Karpas-422 (cell line): Measurements from ENCODE around the gene RELB. TPM values are rescaled to one million over a fixed set of nuclear protein-coding genes. Genes with fewer than 3 reads are reported as not detected.

Experiments
- DNase-seq: peaks from one replicate; pipeline ENCODE4 v3.0.0-alpha.2; 2015
- H2AFZ ChIP-seq: fragments of 200-600 bp; sonication (generic); 2 replicates; pipeline ENCODE4 v1.6.1; 2014; ENCODE audit warnings: antibody characterized with exemption, low read length, mixed read lengths
- H3K27ac ChIP-seq: fragments of 200-600 bp; sonication (generic); 2 replicates; pipeline ENCODE4 v1.5.1; 2014; ENCODE audit warnings: mild to moderate bottlenecking, low read length, moderate library complexity
- H3K27me3 ChIP-seq: fragments of 200-600 bp; sonication (generic); 2 replicates; pipeline ENCODE4 v1.6.1; 2014; ENCODE audit warnings: low read length, mixed read lengths
- H3K36me3 ChIP-seq: fragments of 200-600 bp; sonication (generic); 2 replicates; pipeline ENCODE4 v1.6.1; 2014; ENCODE audit warnings: low read length, mixed read lengths; ENCODE audit not compliant: insufficient read depth
- H3K4me1 ChIP-seq: fragments of 200-600 bp; sonication (generic); 2 replicates; pipeline ENCODE4 v1.6.1; 2014; ENCODE audit warnings: mild to moderate bottlenecking, low read length, mixed read lengths
- H3K4me2 ChIP-seq: fragments of 200-600 bp; sonication (generic); 2 replicates; pipeline ENCODE4 v1.6.1; 2014; ENCODE audit warnings: low read length, low read depth, mild to moderate bottlenecking; ENCODE audit not compliant: poor library complexity, severe bottlenecking
- H3K4me3 ChIP-seq: fragments of 200-600 bp; sonication (generic); 2 replicates; pipeline ENCODE4 v1.5.1; 2014; ENCODE audit warnings: mild to moderate bottlenecking, antibody characterized with exemption, low read length, mixed read lengths
- H3K79me2 ChIP-seq: fragments of 200-600 bp; sonication (generic); 2 replicates; pipeline ENCODE4 v1.6.1; 2014; ENCODE audit warnings: mild to moderate bottlenecking, low read length, mixed read lengths
- H3K9ac ChIP-seq: fragments of 200-600 bp; sonication (generic); 2 replicates; pipeline ENCODE4 v1.6.0; 2014; ENCODE audit warnings: low read length
- H3K9me2 ChIP-seq: fragments of 200-600 bp; sonication (generic), shearing (Covaris generic); replicated peaks from 2 replicates; pipeline ENCODE4 v1.6.0; 2014; ENCODE audit warnings: mild to moderate bottlenecking, low read length, moderate library complexity; ENCODE audit not compliant: insufficient read depth
- H3K9me3 ChIP-seq: fragments of 300-700, 200-600 bp; sonication (generic); 2 replicates; pipeline ENCODE4 v1.6.1; 2014; ENCODE audit warnings: low read length, mixed read lengths
- H4K20me1 ChIP-seq: fragments of 200-600 bp; sonication (generic); 2 replicates; pipeline ENCODE4 v1.6.1; 2014; ENCODE audit warnings: mild to moderate bottlenecking, antibody characterized with exemption, low read length, low read depth; ENCODE audit not compliant: insufficient read depth
- total RNA-seq: library from RNA; depleted of rRNA; stranded (reverse); fragments of >200 nt; shearing (Covaris generic); gene quantifications from 2 replicates; pipeline ENCODE4 v1.2.3, GENCODE V29; 2014; ENCODE audit warnings: low replicate concordance; rRNA removed

Gene RELB
- 0.63 and 1.3 TPM in 2 replicates for total RNA-seq

GRCh38 chr19:45001087-45001739 is at the start of gene RELB:
RELB (plus strand) TSS chr19:45001464; CDS start chr19:45001580, 116 bp downstream.
- H3K4me2 ChIP-seq = peak within 1 kb of the TSS; percentile 94
- peak within 1 kb of the TSS; percentile 79 for H3K9ac ChIP-seq
- H3K9me3 ChIP-seq = no peaks in the 10 kb centered on the region
- no peaks in the 10 kb centered on the region for H3K9me2 ChIP-seq
- peak within 1 kb of the TSS; percentile 78 for H3K4me3 ChIP-seq
- peaks cover 19% of the 10 kb centered on the region for H3K4me1 ChIP-seq
- no peaks in the 10 kb centered on the region for H3K27me3 ChIP-seq
- H3K79me2 ChIP-seq = no peaks in the 10 kb centered on the region
- peak; percentile 95 for DNase-seq
- peak within 1 kb of the TSS; percentile 74 for H3K27ac ChIP-seq
- peak within 1 kb of the TSS; percentile 92; the same call in 1 of the 2 replicates for H2AFZ ChIP-seq
- H4K20me1 ChIP-seq = no peaks in the 10 kb centered on the region
- no peaks in the 10 kb centered on the region for H3K36me3 ChIP-seq

GRCh38 chr19:44954278-44954648 is 47.0 kb upstream of the RELB start:
- H4K20me1 ChIP-seq = peaks cover 26% of the 10 kb centered on the region
- peak overlapping the region; percentile 82; the same call in 1 of the 2 replicates for H2AFZ ChIP-seq
- no peaks in the 10 kb centered on the region for H3K9me3 ChIP-seq
- H3K4me2 ChIP-seq = peak overlapping the region; percentile 88
- no peaks in the 10 kb centered on the region for H3K36me3 ChIP-seq
- H3K9me2 ChIP-seq = no peaks in the 10 kb centered on the region
- peaks cover 41% of the 10 kb centered on the region for H3K4me1 ChIP-seq
- peaks cover 52% of the 10 kb centered on the region for H3K79me2 ChIP-seq
- H3K4me3 ChIP-seq = peak overlapping the region; percentile 100
- H3K27ac ChIP-seq = peak overlapping the region; percentile 82
- DNase-seq = no peak
- no peaks in the 10 kb centered on the region for H3K27me3 ChIP-seq
- H3K9ac ChIP-seq = peak overlapping the region; percentile 99

- H3K79me2 ChIP-seq = peaks cover 58% of the 10 kb centered on the region
- no peaks in the 10 kb centered on the region for H3K9me2 ChIP-seq
- no peaks in the 10 kb centered on the region for H3K27me3 ChIP-seq
- DNase-seq = peak; percentile 99
- H3K27ac ChIP-seq = peak within 1 kb of the TSS; percentile 82
- peak within 1 kb of the TSS; percentile 95 for H3K4me2 ChIP-seq
- no peaks in the 10 kb centered on the region for H3K36me3 ChIP-seq
- H2AFZ ChIP-seq = peak within 1 kb of the TSS; percentile 82; the same call in 1 of the 2 replicates
- no peaks in the 10 kb centered on the region for H3K9me3 ChIP-seq
- H3K4me1 ChIP-seq = peaks cover 47% of the 10 kb centered on the region
- peak within 1 kb of the TSS; percentile 99 for H3K9ac ChIP-seq
- peak within 1 kb of the TSS; percentile 100 for H3K4me3 ChIP-seq
- peaks cover 31% of the 10 kb centered on the region for H4K20me1 ChIP-seq
Observed at GRCh38 chr19:44954649-44955504, 46.4 kb upstream of the RELB start, which contains the start of gene CLPTM1. CLPTM1 (plus strand) TSS chr19:44955380; CDS start chr19:44955396, 16 bp downstream.

GRCh38 chr19:44955505-44956439 is 45.5 kb upstream of the RELB start:
- Histone ChIP-seq H3K27ac (peak overlapping the region; percentile 28; the same call in 1 of the 2 replicates), H3K36me3 (no peaks in the 10 kb centered on the region), H3K4me3 (peak overlapping the region; percentile 100), H2AFZ (no peak overlapping the region), H3K9me2 (no peaks in the 10 kb centered on the region), H3K4me2 (peak overlapping the region; percentile 95), H3K9me3 (no peaks in the 10 kb centered on the region), H3K9ac (peak overlapping the region; percentile 99), H4K20me1 (peaks cover 39% of the 10 kb centered on the region), H3K27me3 (no peaks in the 10 kb centered on the region), H3K79me2 (peaks cover 67% of the 10 kb centered on the region), H3K4me1 (peaks cover 56% of the 10 kb centered on the region)
- DNase-seq = peak; percentile 65

GRCh38 chr19:44957526-44957925 is 43.7 kb upstream of the RELB start:
- no peak overlapping the region for H3K4me3 ChIP-seq
- peaks cover 67% of the 10 kb centered on the region for H3K4me1 ChIP-seq

GRCh38 chr19:44958090-44958489 is 43.2 kb upstream of the RELB start:
- Histone ChIP-seq H3K9me3 (no peaks in the 10 kb centered on the region), H3K79me2 (peaks cover 85% of the 10 kb centered on the region), H3K9ac (peak overlapping the region; percentile 99), H4K20me1 (peaks cover 44% of the 10 kb centered on the region), H3K27me3 (no peaks in the 10 kb centered on the region), H3K4me1 (peaks cover 67% of the 10 kb centered on the region), H3K4me2 (peak overlapping the region; percentile 95), H3K27ac (peak overlapping the region; percentile 21; the same call in 1 of the 2 replicates), H3K36me3 (peaks cover 10% of the 10 kb centered on the region; the same call in 1 of the 2 replicates), H2AFZ (no peak overlapping the region), H3K9me2 (no peaks in the 10 kb centered on the region), H3K4me3 (no peak overlapping the region)
- DNase-seq = no peak

More at GRCh38 chr19:44957526-44957925, 43.7 kb upstream of the RELB start:
- peak overlapping the region; percentile 99 for H3K9ac ChIP-seq
- peak; percentile 29 for DNase-seq
- H3K4me2 ChIP-seq = peak overlapping the region; percentile 95
- peaks cover 84% of the 10 kb centered on the region for H3K79me2 ChIP-seq
- H2AFZ ChIP-seq = no peak overlapping the region
- no peaks in the 10 kb centered on the region for H3K9me2 ChIP-seq
- H3K27me3 ChIP-seq = no peaks in the 10 kb centered on the region
- H4K20me1 ChIP-seq = peaks cover 44% of the 10 kb centered on the region
- no peaks in the 10 kb centered on the region for H3K9me3 ChIP-seq
- H3K36me3 ChIP-seq = peaks cover 9% of the 10 kb centered on the region; the same call in 1 of the 2 replicates
- H3K27ac ChIP-seq = peak overlapping the region; percentile 21; the same call in 1 of the 2 replicates

- no peak overlapping the region for H3K4me3 ChIP-seq
- H2AFZ ChIP-seq = no peak overlapping the region
- peaks cover 76% of the 10 kb centered on the region for H3K79me2 ChIP-seq
- H3K27ac ChIP-seq = peak overlapping the region; percentile 73; the same call in 1 of the 2 replicates
- peaks cover 57% of the 10 kb centered on the region for H3K4me1 ChIP-seq
- H3K36me3 ChIP-seq = peaks cover 12% of the 10 kb centered on the region; the same call in 1 of the 2 replicates
- no peak overlapping the region for H3K4me2 ChIP-seq
- DNase-seq = no peak
- no peaks in the 10 kb centered on the region for H3K9me2 ChIP-seq
- no peaks in the 10 kb centered on the region for H3K9me3 ChIP-seq
- H4K20me1 ChIP-seq = peaks cover 44% of the 10 kb centered on the region
- peak overlapping the region; percentile 30 for H3K9ac ChIP-seq
- no peaks in the 10 kb centered on the region for H3K27me3 ChIP-seq
Observed at GRCh38 chr19:44959691-44960090, 41.6 kb upstream of the RELB start.
